ENCODE measurements around the gene GNB5.

Gene GNB5

GRCh38 chr15:52095597-52096262 lies 95.5 kb downstream of the GNB5 start:
- TF ChIP-seq GATA3 (IDR thresholded peaks at IDR 0.05; ENCODE audit: low read depth, low read length), result no peak
- TF ChIP-seq GATA2 (IDR thresholded peaks at IDR 0.05; ENCODE audit: low read depth, low read length), result no peak

- TF ChIP-seq GATA3 (IDR thresholded peaks at IDR 0.05; ENCODE audit: low read depth, low read length) (no peak), GATA2 (IDR thresholded peaks at IDR 0.05; ENCODE audit: low read depth, low read length) (no peak)
Measured at GRCh38 chr15:52094811-52095584, 96.2 kb downstream of the GNB5 start.

- TF ChIP-seq GATA2 (IDR thresholded peaks at IDR 0.05; ENCODE audit: low read depth, low read length), result no peak
- TF ChIP-seq GATA3 (IDR thresholded peaks at IDR 0.05; ENCODE audit: low read depth, low read length), result no peak
Measured at GRCh38 chr15:52093539-52094510, 97.4 kb downstream of the GNB5 start.

- TF ChIP-seq GATA2 (IDR thresholded peaks at IDR 0.05; ENCODE audit: low read depth, low read length) (no peak), GATA3 (IDR thresholded peaks at IDR 0.05; ENCODE audit: low read depth, low read length) (no peak)
Measured at GRCh38 chr15:52093167-52093538, 98.0 kb downstream of the GNB5 start.

- TF ChIP-seq GATA3 (IDR thresholded peaks at IDR 0.05; ENCODE audit: low read depth, low read length), result no peak
- TF ChIP-seq GATA2 (IDR thresholded peaks at IDR 0.05; ENCODE audit: low read depth, low read length), result no peak
Measured at GRCh38 chr15:52090193-52090592, 101.0 kb downstream of the GNB5 start.

- TF ChIP-seq GATA3 (IDR thresholded peaks at IDR 0.05; ENCODE audit: low read depth, low read length), result no peak
- TF ChIP-seq GATA2 (IDR thresholded peaks at IDR 0.05; ENCODE audit: low read depth, low read length), result no peak
Measured at GRCh38 chr15:52086011-52086786, 105.0 kb downstream of the GNB5 start.

GRCh38 chr15:52085299-52085698 lies 105.9 kb downstream of the GNB5 start:
- no peak for TF ChIP-seq GATA3 (IDR thresholded peaks at IDR 0.05; ENCODE audit: low read depth, low read length)
- TF ChIP-seq GATA2 (IDR thresholded peaks at IDR 0.05; ENCODE audit: low read depth, low read length), result no peak

- no peak for TF ChIP-seq GATA3 (IDR thresholded peaks at IDR 0.05; ENCODE audit: low read depth, low read length)
- TF ChIP-seq GATA2 (IDR thresholded peaks at IDR 0.05; ENCODE audit: low read depth, low read length), result no peak
Measured at GRCh38 chr15:52083603-52084002, 107.6 kb downstream of the GNB5 start.

- TF ChIP-seq GATA2 (IDR thresholded peaks at IDR 0.05; ENCODE audit: low read depth, low read length) (no peak), GATA3 (IDR thresholded peaks at IDR 0.05; ENCODE audit: low read depth, low read length) (no peak)
Measured at GRCh38 chr15:52082197-52083036, 108.8 kb downstream of the GNB5 start.

- no peak for TF ChIP-seq GATA2 (IDR thresholded peaks at IDR 0.05; ENCODE audit: low read depth, low read length)
- no peak for TF ChIP-seq GATA3 (IDR thresholded peaks at IDR 0.05; ENCODE audit: low read depth, low read length)
Measured at GRCh38 chr15:52080706-52081392, 110.3 kb downstream of the GNB5 start.

GRCh38 chr15:52080031-52080430 lies 111.2 kb downstream of the GNB5 start:
- TF ChIP-seq GATA3 (IDR thresholded peaks at IDR 0.05; ENCODE audit: low read depth, low read length), result no peak
- no peak for TF ChIP-seq GATA2 (IDR thresholded peaks at IDR 0.05; ENCODE audit: low read depth, low read length)

Measured in SH-SY5Y (cell line).